ENCODE results near the gene PPM1D. TPM values are rescaled to one million over a fixed set of nuclear protein-coding genes. Genes with fewer than 3 reads are reported as not detected.
A peak's percentile ranks its signal among the peaks of the same experiment; 100 is the strongest.
"Not testable (repeated sequence)": the region's sequence is repeated elsewhere in the genome, so short reads cannot be mapped to it uniquely, and the experiment has no call there.

Gene PPM1D
- polyA plus RNA-seq, 2 of the 4 experiments (the other 2 are of a cell fraction), result 10.5 to 13.5 TPM

- TF ChIP-seq FOXS1 (CRISPR knock-in tag; IDR thresholded peaks at IDR 0.05) (peak; percentile 1; the same call in 1 of the 2 replicates), RCOR1 (IDR thresholded peaks at IDR 0.05; ENCODE audit: low read depth, low read length) (no peak), CTCF (IDR thresholded peaks at IDR 0.05) (no peak), POLR2A (IDR thresholded peaks at IDR 0.05; ENCODE audit: low read length) (peak; percentile 78), ZFP36 (IDR thresholded peaks at IDR 0.05; ENCODE audit: borderline replicate concordance, partially characterized antibody) (no peak), EHF (CRISPR knock-in tag; IDR thresholded peaks at IDR 0.05) (peak; percentile 26; the same call in 1 of the 2 replicates), ATOH8 (CRISPR knock-in tag; IDR thresholded peaks at IDR 0.05; ENCODE audit: low read depth) (no peak), CBX2 (IDR thresholded peaks at IDR 0.05; ENCODE audit: borderline replicate concordance, low read depth) (no peak), CEBPB (IDR thresholded peaks at IDR 0.05) (no peak), JUN (IDR thresholded peaks at IDR 0.05) (peak; percentile 90 to 91; a peak in 4 of 5 replicates), NPAS2 (CRISPR knock-in tag; IDR thresholded peaks at IDR 0.05; ENCODE audit: borderline replicate concordance) (no peak), NR3C1 (IDR thresholded peaks at IDR 0.05) (no peak), PHF8 (IDR thresholded peaks at IDR 0.05; ENCODE audit: borderline replicate concordance, low read depth) (peak; percentile 87), CHD4 (IDR thresholded peaks at IDR 0.05; ENCODE audit: borderline replicate concordance) (no peak), TP53 (CRISPR knock-in tag; IDR thresholded peaks at IDR 0.05) (no peak), HOXA7 (CRISPR knock-in tag; IDR thresholded peaks at IDR 0.05) (no peak), TFCP2L1 (CRISPR knock-in tag; IDR thresholded peaks at IDR 0.05) (0 out of 2 replicates have a peak, but pooled peaks have one; percentile 45), SREBF2 (IDR thresholded peaks at IDR 0.05) (no peak), KDM1A (IDR thresholded peaks at IDR 0.05; ENCODE audit: low read depth) (no peak), USF2 (IDR thresholded peaks at IDR 0.05) (no peak), EP300 (IDR thresholded peaks at IDR 0.05) (no peak), ELK1 (IDR thresholded peaks at IDR 0.05; ENCODE audit: low read depth, low read length) (no peak), MAX (IDR thresholded peaks at IDR 0.05) (peak; percentile 79), RFX5 (IDR thresholded peaks at IDR 0.05) (peak; percentile 78), EHMT2 (IDR thresholded peaks at IDR 0.05; ENCODE audit: low read depth) (no peak), ZC3H11A (IDR thresholded peaks at IDR 0.05) (no peak), SMC3 (IDR thresholded peaks at IDR 0.05) (no peak)
Observed at GRCh38 chr17:60599620-60600489, at the start of gene PPM1D (continued).

- H3K4me2 ChIP-seq; H3K9me3 ChIP-seq; H3K27ac ChIP-seq; DNase-seq (ENCODE audit: low read depth in 1 of 2, low spot score in 1 of 2); FAIRE-seq; ATAC-seq; CTCF ChIA-PET; POLR2A ChIA-PET; H3K4me1 ChIP-seq; H3K4me3 ChIP-seq: not testable (repeated sequence)
- 82% methylated on average over 7 of the region's 13 CpGs for WGBS (ENCODE audit: missing lambda C conversion rate)
Observed at GRCh38 chr17:60552255-60552654, 47.7 kb upstream of the PPM1D start.

All from A549 (cell line).